GM23248 (cell line): Measurements from ENCODE around the gene HMCN1. TPM values are rescaled to one million over a fixed set of nuclear protein-coding genes. Genes with fewer than 3 reads are reported as not detected.

ENCODE experiments used
- DNase-seq: peaks from one replicate; pipeline ENCODE4 v3.0.0-alpha.2; 2015
- H2AFZ ChIP-seq: fragments of 200-600 bp; sonication (generic); 2 replicates; pipeline ENCODE4 v1.6.1; 2016; ENCODE audit warnings: antibody characterized with exemption
- H3F3A ChIP-seq: fragments of 200-600 bp; sonication (generic); 2 replicates; pipeline ENCODE4 v1.6.1; 2016; ENCODE audit warnings: mild to moderate bottlenecking, antibody characterized with exemption, mixed run types; ENCODE audit not compliant: insufficient read depth
- H3K27ac ChIP-seq: fragments of 200-600 bp; sonication (generic); 2 replicates; pipeline ENCODE4 v1.5.1; 2016; ENCODE audit warnings: mild to moderate bottlenecking
- H3K27me3 ChIP-seq: fragments of 200-600 bp; sonication (generic); replicated peaks from 2 replicates; pipeline ENCODE4 v1.6.1; 2016; ENCODE audit warnings: mild to moderate bottlenecking; ENCODE audit not compliant: insufficient read depth
- H3K36me3 ChIP-seq: fragments of 200-600 bp; sonication (generic); 2 replicates; pipeline ENCODE4 v1.6.1; 2016; ENCODE audit warnings: low read depth, mild to moderate bottlenecking
- H3K4me1 ChIP-seq: fragments of 200-600 bp; sonication (generic); 2 replicates; pipeline ENCODE4 v1.6.1; 2016; ENCODE audit warnings: mild to moderate bottlenecking; ENCODE audit not compliant: insufficient read depth
- H3K4me2 ChIP-seq: fragments of 200-600 bp; sonication (generic); one replicate; pipeline ENCODE4 v1.6.1; 2016; ENCODE audit warnings: mild to moderate bottlenecking; ENCODE audit not compliant: unreplicated experiment
- H3K4me3 ChIP-seq: fragments of 200-600 bp; sonication (generic); 2 replicates; pipeline ENCODE4 v1.5.1; 2016; ENCODE audit warnings: mild to moderate bottlenecking
- H3K79me2 ChIP-seq: fragments of 200-600 bp; sonication (generic); 2 replicates; pipeline ENCODE4 v1.6.1; 2016; ENCODE audit warnings: mild to moderate bottlenecking; ENCODE audit not compliant: insufficient read depth
- H3K9ac ChIP-seq: fragments of 200-600 bp; sonication (generic); 2 replicates; pipeline ENCODE4 v1.6.1; 2016; ENCODE audit warnings: mild to moderate bottlenecking
- H3K9me2 ChIP-seq: fragments of 200-600 bp; sonication (generic); 2 replicates; pipeline ENCODE4 v1.6.1; 2016; ENCODE audit warnings: mixed run types, mild to moderate bottlenecking, moderate library complexity; ENCODE audit not compliant: insufficient read depth
- H3K9me3 ChIP-seq: fragments of 200-600 bp; sonication (generic); one replicate; pipeline ENCODE4 v1.6.1; 2017; ENCODE audit warnings: low read depth
- H4K20me1 ChIP-seq: fragments of 200-600 bp; sonication (generic); 2 replicates; pipeline ENCODE4 v1.6.0; 2016; ENCODE audit not compliant: insufficient read depth
- EZH2 ChIP-seq: fragments of 200-600 bp; sonication (generic); IDR thresholded peaks from 2 replicates; pipeline ENCODE4 v1.6.1; 2018; ENCODE audit warnings: antibody characterized with exemption, mild to moderate bottlenecking; ENCODE audit not compliant: insufficient read depth, poor library complexity, severe bottlenecking
- EZH2phosphoT487 ChIP-seq: fragments of 200-600 bp; sonication (generic); IDR thresholded peaks from 2 replicates; pipeline ENCODE4 v1.6.1; 2018; ENCODE audit warnings: antibody characterized with exemption, moderate library complexity, mild to moderate bottlenecking, low read depth; ENCODE audit not compliant: insufficient read depth
- WGBS, 2 experiments: methylation state at CpG; one replicate each; pipeline ENCODE4 v1.1.6; 2015 to 2017; ENCODE audit warnings: low lambda C conversion rate in 2 of 2, low coverage in 1 of 2; ENCODE audit errors: missing lambda C conversion rate in 2 of 2; 5-methylcytosine and 5-hydroxymethylcytosine counted together
- in situ Hi-C: fragments of 300-500 bp; cut with MboI; formaldehyde crosslinking; loops from 2 replicates; pipeline ENCODE4 v1.15.0; 2020
- polyA plus RNA-seq: library from polyadenylated mRNA; unstranded; fragments of >200 nt; fragmentation: Nextera tagmentation; extraction: Ambion mirVana; gene quantifications from 2 replicates; pipeline ENCODE4 v1.2.1, GENCODE V29; 2016
- total RNA-seq: library from RNA; depleted of rRNA; stranded (reverse); fragments of >200 nt; shearing (Covaris generic); gene quantifications from 2 replicates; pipeline ENCODE4 v1.2.3, GENCODE V29; 2014

The HMCN1 gene
- total and polyA plus RNA-seq, 2 experiments from 2014 or later: 1.8 to 5.2 TPM

- Histone ChIP-seq H3K9me3 (no peaks in the 10 kb centered on the region), H3K27ac (no peak overlapping the region), H3K27me3 (no peaks in the 10 kb centered on the region), H2AFZ (no peak overlapping the region), H3K9ac (no peak overlapping the region), H4K20me1 (no peaks in the 10 kb centered on the region), H3K79me2 (no peaks in the 10 kb centered on the region), H3K4me1 (no peaks in the 10 kb centered on the region; the same call in 1 of the 2 replicates), H3K36me3 (no peaks in the 10 kb centered on the region), H3K9me2 (no peaks in the 10 kb centered on the region), H3K4me2 (no peak overlapping the region), H3K4me3 (no peak overlapping the region), H3F3A (no peaks in the 10 kb centered on the region)
- no peak for TF ChIP-seq EZH2
- no peak for TF ChIP-seq EZH2phosphoT487
- in situ Hi-C loops: no loop called here
- 91 to 95% methylated on average over 1 of the region's 1 CpG for WGBS, 2 experiments
- DNase-seq: no peak
Measured at GRCh38 chr1:186118724-186119123, 384.5 kb downstream of the HMCN1 start.

DNA sequence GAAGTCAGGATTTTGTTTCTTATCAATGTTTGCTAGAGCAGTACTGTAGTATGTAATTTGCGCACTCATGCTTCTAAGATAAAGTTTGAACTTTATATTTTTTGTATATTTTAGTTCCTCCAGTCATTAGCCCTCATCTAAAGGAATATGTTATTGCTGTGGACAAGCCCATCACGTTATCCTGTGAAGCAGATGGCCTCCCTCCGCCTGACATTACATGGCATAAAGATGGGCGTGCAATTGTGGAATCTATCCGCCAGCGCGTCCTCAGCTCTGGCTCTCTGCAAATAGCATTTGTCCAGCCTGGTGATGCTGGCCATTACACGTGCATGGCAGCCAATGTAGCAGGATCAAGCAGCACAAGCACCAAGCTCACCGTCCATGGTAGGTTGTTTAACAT is 388.6 kb downstream of the HMCN1 start:
- H3K9ac ChIP-seq: no peak overlapping the region
- H3K36me3 ChIP-seq: no peaks in the 10 kb centered on the region
- no peaks in the 10 kb centered on the region for H3K4me1 ChIP-seq
- no peak for DNase-seq
- H3K4me3 ChIP-seq: no peak overlapping the region
- H3K27me3 ChIP-seq: no peaks in the 10 kb centered on the region
- no peaks in the 10 kb centered on the region for H3K79me2 ChIP-seq
- H3K4me2 ChIP-seq: no peak overlapping the region
- no peaks in the 10 kb centered on the region for H3K9me3 ChIP-seq
- H4K20me1 ChIP-seq: no peaks in the 10 kb centered on the region
- in situ Hi-C loops: no loop called here
- H3K27ac ChIP-seq: no peak overlapping the region
- H3K9me2 ChIP-seq: no peaks in the 10 kb centered on the region
- H2AFZ ChIP-seq: no peak overlapping the region
- no peak for TF ChIP-seq EZH2
- no peak for TF ChIP-seq EZH2phosphoT487
- H3F3A ChIP-seq: no peaks in the 10 kb centered on the region
- WGBS, 2 experiments: 90 to 92% methylated on average over 9 of the region's 9 CpGs

GRCh38 chr1:186125035-186125434 is 390.8 kb downstream of the HMCN1 start:
- Histone ChIP-seq H3K4me2 (no peak overlapping the region), H3K27me3 (no peaks in the 10 kb centered on the region), H2AFZ (peak overlapping the region; percentile 3; the same call in 1 of the 2 replicates), H3K4me3 (no peak overlapping the region), H3K36me3 (no peaks in the 10 kb centered on the region), H3K79me2 (no peaks in the 10 kb centered on the region), H3K9me2 (no peaks in the 10 kb centered on the region), H3F3A (no peaks in the 10 kb centered on the region), H3K9ac (no peak overlapping the region), H3K27ac (no peak overlapping the region), H3K4me1 (no peaks in the 10 kb centered on the region), H3K9me3 (no peaks in the 10 kb centered on the region), H4K20me1 (no peaks in the 10 kb centered on the region)
- DNase-seq: no peak
- 57 to 62% methylated on average over 4 of the region's 4 CpGs for WGBS, 2 experiments
- TF ChIP-seq EZH2 (no peak), EZH2phosphoT487 (no peak)
- in situ Hi-C loops: no loop called here

DNA sequence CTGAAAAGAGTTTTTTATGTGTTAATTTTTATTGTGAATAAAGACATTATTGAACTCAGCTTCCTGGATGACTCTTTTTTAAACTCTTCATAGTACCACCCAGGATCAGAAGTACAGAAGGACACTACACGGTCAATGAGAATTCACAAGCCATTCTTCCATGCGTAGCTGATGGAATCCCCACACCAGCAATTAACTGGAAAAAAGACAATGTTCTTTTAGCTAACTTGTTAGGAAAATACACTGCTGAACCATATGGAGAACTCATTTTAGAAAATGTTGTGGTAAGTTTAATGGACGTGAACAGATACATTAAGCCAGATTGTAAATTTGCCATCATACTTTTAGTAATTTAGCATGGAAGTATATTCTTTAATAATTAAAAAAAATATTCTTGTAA is 391.3 kb downstream of the HMCN1 start:
- H3K27ac ChIP-seq: no peak overlapping the region
- no peaks in the 10 kb centered on the region for H3K79me2 ChIP-seq
- H3K9me3 ChIP-seq: no peaks in the 10 kb centered on the region
- no peak overlapping the region for H3K4me3 ChIP-seq
- no peaks in the 10 kb centered on the region for H3F3A ChIP-seq
- DNase-seq: no peak
- no peaks in the 10 kb centered on the region for H4K20me1 ChIP-seq
- no peaks in the 10 kb centered on the region for H3K36me3 ChIP-seq
- WGBS, 2 experiments: 84 to 89% methylated on average over 3 of the region's 3 CpGs
- H2AFZ ChIP-seq: peak overlapping the region; percentile 3; the same call in 1 of the 2 replicates
- H3K4me2 ChIP-seq: no peak overlapping the region
- H3K9ac ChIP-seq: no peak overlapping the region
- H3K4me1 ChIP-seq: no peaks in the 10 kb centered on the region
- no peaks in the 10 kb centered on the region for H3K27me3 ChIP-seq
- in situ Hi-C loops: no loop called here
- no peaks in the 10 kb centered on the region for H3K9me2 ChIP-seq
- TF ChIP-seq EZH2phosphoT487 (no peak), EZH2 (no peak)

DNA sequence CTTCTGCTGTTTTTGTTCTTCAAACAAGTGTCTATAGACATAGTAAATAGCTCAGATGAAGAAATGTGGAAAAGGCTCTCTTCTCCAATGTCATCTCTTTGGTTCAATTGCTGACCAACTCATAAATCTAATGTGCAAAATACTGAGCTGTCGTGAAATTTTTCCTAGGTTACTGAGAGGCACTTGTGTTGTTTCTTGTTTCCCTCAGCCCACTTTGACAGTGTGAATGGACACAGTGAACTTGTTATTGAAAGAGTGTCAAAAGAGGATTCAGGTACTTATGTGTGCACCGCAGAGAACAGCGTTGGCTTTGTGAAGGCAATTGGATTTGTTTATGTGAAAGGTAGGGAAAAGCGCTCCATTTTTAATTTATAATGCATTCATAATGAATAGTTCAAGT is 395.6 kb downstream of the HMCN1 start:
- H3K9ac ChIP-seq: no peak overlapping the region
- no peak for DNase-seq
- H4K20me1 ChIP-seq: no peaks in the 10 kb centered on the region
- H3K27ac ChIP-seq: no peak overlapping the region
- H3K4me3 ChIP-seq: no peak overlapping the region
- no peaks in the 10 kb centered on the region for H3K9me2 ChIP-seq
- H2AFZ ChIP-seq: no peak overlapping the region
- in situ Hi-C loops: no loop called here
- H3K4me1 ChIP-seq: no peaks in the 10 kb centered on the region
- TF ChIP-seq EZH2phosphoT487 (no peak), EZH2 (no peak)
- H3K79me2 ChIP-seq: no peaks in the 10 kb centered on the region
- no peaks in the 10 kb centered on the region for H3K9me3 ChIP-seq
- WGBS, 2 experiments: 92 to 99% methylated on average over 4 of the region's 4 CpGs
- no peaks in the 10 kb centered on the region for H3K36me3 ChIP-seq
- H3F3A ChIP-seq: no peaks in the 10 kb centered on the region
- no peak overlapping the region for H3K4me2 ChIP-seq
- no peaks in the 10 kb centered on the region for H3K27me3 ChIP-seq
